HepG2 (cell line): ENCODE data around the gene RGS7. TPM values are rescaled to one million over a fixed set of nuclear protein-coding genes. Genes with fewer than 3 reads are reported as not detected.

ENCODE experiments used
- ATAC-seq: fragments of 200-7000 bp; cut with Tn5 transposase; 3 replicates; pipeline ENCODE4 v1.9.1; 2020; ENCODE audit warnings: mild to moderate bottlenecking, moderate library complexity
- BruUV-seq: library from RNA; stranded (reverse); fragments of 400-500 nt; replicated peaks from 2 replicates; lab custom pipeline; 2021; lab: Mats Ljungman, UMichigan
- CTCF ChIA-PET: fragments of 300-600 bp; formaldehyde crosslinking; extraction: SDS; loops from one replicate; lab custom pipeline; 2021; ENCODE audit warnings: low total read pairs, inconsistent platforms, low intra/inter-chr PET ratio; lab: Yijun Ruan, JAX
- POLR2A ChIA-PET: fragments of 350-600 bp; sonication (Branson Sonifier 250); formaldehyde crosslinking; loops from one replicate; lab custom pipeline; 2020; ENCODE audit warnings: antibody characterized with exemption, inconsistent platforms; lab: Yijun Ruan, JAX
- DNase-seq: peaks from one replicate; pipeline ENCODE4 v3.0.0-alpha.2; 2015; ENCODE audit warnings: low spot score
- FAIRE-seq: peaks from 3 replicates; lab custom pipeline; 2011; peaks lifted over from hg19 to GRCh38; lab: Jason Lieb, UNC
- H2AFZ ChIP-seq: one replicate; pipeline ENCODE4 v1.6.1; 2011; ENCODE audit warnings: low read length, inconsistent platforms
- H3K27ac ChIP-seq: fragments of 300-600 bp; 3 replicates; pipeline ENCODE4 v1.8.0; 2011; ENCODE audit warnings: mixed run types, mild to moderate bottlenecking, mixed read lengths, low read length, inconsistent platforms; ENCODE audit not compliant: insufficient read depth; ENCODE audit errors: extremely low read length
- H3K27me3 ChIP-seq, 2 experiments: fragments of 200-600 bp in 1 of 2; 2 replicates in 1 of 2; 3 replicates in 1 of 2; pipeline versions ENCODE4 v1.6.0 to v1.8.0; 2011; ENCODE audit warnings: low read length in 2 of 2, mild to moderate bottlenecking in 2 of 2, moderate library complexity in 2 of 2, inconsistent platforms in 1 of 2; ENCODE audit not compliant: insufficient read depth in 2 of 2, control insufficient read depth in 1 of 2
- H3K36me3 ChIP-seq, 2 experiments: fragments of 200-600 bp in 1 of 2; replicated peaks in 1 of 2; 2 replicates in 1 of 2; 3 replicates in 1 of 2; pipeline versions ENCODE4 v1.5.1 to v1.8.0; 2011; ENCODE audit warnings: low read length in 2 of 2, inconsistent platforms in 1 of 2; ENCODE audit not compliant: insufficient read depth in 2 of 2, control insufficient read depth in 1 of 2
- H3K4me1 ChIP-seq: 2 replicates; pipeline ENCODE4 v1.5.1; 2012; ENCODE audit warnings: low read length, inconsistent platforms; ENCODE audit not compliant: insufficient read depth
- H3K4me2 ChIP-seq: 2 replicates; pipeline ENCODE4 v1.6.0; 2011; ENCODE audit warnings: low read depth, low read length, inconsistent platforms
- H3K4me3 ChIP-seq, 3 experiments: fragments of 200-600 bp in 1 of 3; sonication (generic), shearing (Covaris generic) in 1 of 3; replicated peaks in 1 of 3; 2 replicates each; pipeline ENCODE4 v1.5.1; 2011 to 2016; ENCODE audit warnings: low read length in 3 of 3, inconsistent platforms in 2 of 3, low read depth in 2 of 3, mild to moderate bottlenecking in 2 of 3, control low read depth in 1 of 3, mixed read lengths in 1 of 3; ENCODE audit not compliant: insufficient read depth in 1 of 3
- H3K79me2 ChIP-seq: one replicate; pipeline ENCODE4 v1.6.1; 2011; ENCODE audit warnings: low read length, inconsistent platforms; ENCODE audit not compliant: insufficient read depth
- H3K9ac ChIP-seq: 2 replicates; pipeline ENCODE4 v1.6.0; 2011; ENCODE audit warnings: mild to moderate bottlenecking, low read depth, low read length, inconsistent platforms; ENCODE audit not compliant: insufficient read depth
- H3K9me3 ChIP-seq: 2 replicates; pipeline ENCODE4 v1.5.1; 2012; ENCODE audit warnings: mild to moderate bottlenecking, low read length
- H4K20me1 ChIP-seq: 2 replicates; pipeline ENCODE4 v1.6.0; 2011; ENCODE audit warnings: inconsistent platforms, mild to moderate bottlenecking, low read length, moderate library complexity; ENCODE audit not compliant: insufficient read depth
- AKAP8 ChIP-seq: sonication (generic); formaldehyde crosslinking; IDR thresholded peaks from 2 replicates; pipeline ENCODE4 v1.5.1; 2020; ENCODE audit warnings: mild to moderate bottlenecking, missing genetic modification reagents
- ATM ChIP-seq: fragments of 450-650 bp; IDR thresholded peaks from 2 replicates; pipeline ENCODE4 v1.7.1; 2017; ENCODE audit warnings: mild to moderate bottlenecking, borderline replicate concordance
- HNRNPUL1 ChIP-seq: fragments of 200-400 bp; formaldehyde crosslinking; IDR thresholded peaks from 2 replicates; pipeline ENCODE4 v1.6.1; 2017; ENCODE audit warnings: low read depth, mild to moderate bottlenecking, low read length, moderate library complexity
- KLF12 ChIP-seq: sonication (generic); formaldehyde crosslinking; IDR thresholded peaks from 2 replicates; pipeline ENCODE4 v1.4.0; 2020; ENCODE audit warnings: missing genetic modification reagents, borderline replicate concordance
- STAG1 ChIP-seq: sonication (generic); formaldehyde crosslinking; IDR thresholded peaks from 2 replicates; pipeline ENCODE4 v1.4.0; 2020; ENCODE audit warnings: missing genetic modification reagents
- ZMYM3 ChIP-seq: sonication (generic); formaldehyde crosslinking; IDR thresholded peaks from 2 replicates; pipeline ENCODE4 v1.5.1; 2020; ENCODE audit warnings: mild to moderate bottlenecking, missing genetic modification reagents
- ZSCAN21 ChIP-seq: sonication (generic); formaldehyde crosslinking; IDR thresholded peaks from 2 replicates; pipeline ENCODE4 v1.8.0; 2022; ENCODE audit warnings: mild to moderate bottlenecking, missing genetic modification reagents, moderate library complexity, borderline replicate concordance
- WGBS: methylation state at CpG from one replicate; pipeline ENCODE4 v1.1.6; 2017; ENCODE audit warnings: low lambda C conversion rate; 5-methylcytosine and 5-hydroxymethylcytosine counted together
- in situ Hi-C: cut with HindIII; loops from 2 replicates; pipeline ENCODE4 v1.10.0; 2017; ENCODE audit warnings: low pct_unique_long_range_greater_than_20kb; ENCODE audit not compliant: extremely low pct_ligation_motif_present
- intact Hi-C: fragments of 100-400 bp; cut with micrococcal nuclease; formaldehyde crosslinking; loops from one replicate; pipeline ENCODE4 v1.10.0; 2022; ENCODE audit not compliant: unreplicated experiment
- polyA plus RNA-seq, 8 experiments: library from polyadenylated mRNA; depleted of rRNA in 3 of 8; stranded (reverse) in 7 of 8; unstranded in 1 of 8; fragments of >200 nt; fragmentation: Illumina TruSeq in 4 of 8; extraction: Trizol in 4 of 8; gene quantifications; 2 replicates each; pipeline versions ENCODE4 v1.2.1 to v1.2.3, GENCODE V29; 2011 to 2016; ENCODE audit warnings: low read depth in 4 of 8, missing spikeins in 1 of 8, mixed read lengths in 1 of 8; ENCODE audit not compliant: insufficient read depth in 1 of 8
- total RNA-seq, 5 experiments: library from RNA; depleted of rRNA; stranded (reverse); fragments of >200 nt; fragmentation: Illumina TruSeq; extraction: Trizol; gene quantifications; 2 replicates each; pipeline ENCODE4 v1.2.3, GENCODE V29; 2016; ENCODE audit warnings: low read depth in 1 of 5
- TF ChIP-seq, protein P1 (sequence below): sonication (generic); formaldehyde crosslinking; IDR thresholded peaks from 2 replicates; pipeline ENCODE4 v1.4.0; 2020; ENCODE audit warnings: missing genetic modification reagents, low read depth, mild to moderate bottlenecking, borderline replicate concordance
- TF ChIP-seq, protein P2 (sequence below): sonication (generic); formaldehyde crosslinking; IDR thresholded peaks from 2 replicates; pipeline ENCODE4 v1.8.1; 2023; ENCODE audit warnings: missing genetic modification reagents, mild to moderate bottlenecking, borderline replicate concordance

RGS7 gene
- total and polyA plus RNA-seq, 2 of the 13 experiments (the other 11 are each of a cell fraction or from before 2014, with no cell fraction given): not detected

DNA sequence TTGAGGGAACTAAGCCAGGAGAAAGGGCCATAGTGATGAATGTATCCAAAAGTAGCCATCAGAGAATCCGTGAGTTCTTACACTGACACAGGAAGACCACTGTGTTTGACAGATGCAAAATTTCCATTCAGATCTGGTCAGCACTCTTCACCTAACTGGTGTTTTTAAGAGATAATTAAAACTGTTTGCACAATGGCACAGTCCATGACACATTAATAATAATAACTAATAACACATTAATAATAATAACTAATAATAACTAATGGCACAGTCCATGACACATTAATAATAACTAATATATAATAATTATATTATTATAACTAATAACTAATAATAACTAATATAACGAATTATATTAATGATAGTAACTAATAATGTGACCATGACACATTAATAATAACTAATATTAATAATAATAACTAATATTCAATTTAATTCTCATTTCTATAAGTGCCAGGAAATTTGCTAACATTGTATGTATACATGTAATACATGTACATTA lies 195.8 kb downstream of the RGS7 start:
- in situ Hi-C loops: no loop called here
- Histone ChIP-seq H3K4me3 (no peak overlapping the region), H4K20me1 (no peaks in the 10 kb centered on the region), H3K9ac (no peak overlapping the region), H3K79me2 (no peaks in the 10 kb centered on the region), H3K4me2 (no peak overlapping the region), H3K27ac (no peak overlapping the region), H3K4me1 (no peaks in the 10 kb centered on the region), H3K36me3 (no peaks in the 10 kb centered on the region), H2AFZ (no peak overlapping the region), H3K27me3 (no peaks in the 10 kb centered on the region), H3K9me3 (no peaks in the 10 kb centered on the region)
- ChIA-PET POLR2A (no interaction called here), CTCF (no interaction called here)
- ATAC-seq (no peak), FAIRE-seq (no peak), DNase-seq (no peak)
- intact Hi-C loops: no loop called here
- 34% methylated on average over 2 of the region's 2 CpGs for WGBS
- no TSS peak for BruUV-seq
- TF ChIP-seq, protein P1, sequence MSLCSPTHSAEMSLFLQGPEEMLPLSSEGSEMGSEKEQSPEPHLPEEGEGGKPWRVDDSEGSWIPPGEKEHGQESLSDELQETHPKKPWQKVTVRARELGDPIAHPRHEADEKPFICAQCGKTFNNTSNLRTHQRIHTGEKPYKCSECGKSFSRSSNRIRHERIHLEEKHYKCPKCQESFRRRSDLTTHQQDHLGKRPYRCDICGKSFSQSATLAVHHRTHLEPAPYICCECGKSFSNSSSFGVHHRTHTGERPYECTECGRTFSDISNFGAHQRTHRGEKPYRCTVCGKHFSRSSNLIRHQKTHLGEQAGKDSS: no peak
- TF ChIP-seq KLF12 (CRISPR knock-in tag) (no peak), AKAP8 (CRISPR knock-in tag) (no peak), HNRNPUL1 (no peak), ZSCAN21 (CRISPR knock-in tag) (no peak)
- TF ChIP-seq, protein P2, sequence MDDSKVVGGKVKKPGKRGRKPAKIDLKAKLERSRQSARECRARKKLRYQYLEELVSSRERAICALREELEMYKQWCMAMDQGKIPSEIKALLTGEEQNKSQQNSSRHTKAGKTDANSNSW (CRISPR knock-in tag): no peak

DNA sequence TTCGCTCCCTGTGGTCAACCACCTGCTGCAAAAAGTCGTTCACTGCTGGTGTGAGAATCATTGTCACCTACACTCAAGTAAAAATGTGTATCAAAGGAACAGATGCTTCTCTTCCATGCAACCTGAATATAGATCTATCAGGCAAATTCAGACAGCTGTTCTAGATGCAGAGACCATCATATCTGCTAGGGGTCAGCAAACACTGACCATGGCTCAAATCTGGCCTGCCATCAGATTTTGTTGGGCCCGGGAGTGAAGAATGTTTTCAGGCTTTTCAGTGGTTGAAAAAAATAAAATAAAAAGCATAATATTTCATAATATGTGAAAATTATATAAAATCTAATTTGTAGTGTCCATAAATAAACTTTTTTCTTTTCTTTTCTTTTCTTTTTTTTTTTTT lies 199.6 kb downstream of the RGS7 start:
- 15% methylated on average over 3 of the region's 3 CpGs for WGBS
- ChIA-PET POLR2A (no interaction called here), CTCF (no interaction called here)
- no peak overlapping the region for H3K4me2 ChIP-seq
- H4K20me1 ChIP-seq: no peaks in the 10 kb centered on the region
- no peaks in the 10 kb centered on the region for H3K36me3 ChIP-seq
- TF ChIP-seq ATM (no peak), STAG1 (CRISPR knock-in tag) (peak; percentile 45; the same call in 1 of the 2 replicates), ZMYM3 (CRISPR knock-in tag) (no peak)
- peak; percentile 40; the same call in 1 of the 3 replicates for ATAC-seq
- H3K4me3 ChIP-seq: no peak overlapping the region
- H3K9ac ChIP-seq: no peak overlapping the region
- H3K9me3 ChIP-seq: peaks cover 4% of the 10 kb centered on the region
- no peak for FAIRE-seq
- DNase-seq: no peak
- in situ Hi-C loops: no loop called here
- no peak overlapping the region for H2AFZ ChIP-seq
- no peak overlapping the region for H3K27ac ChIP-seq
- intact Hi-C loops: loop anchor here (1.0 kb wide), 1 partner anchor 112 kb away; no protein-coding TSS in a partner anchor
- BruUV-seq: no TSS peak
- H3K27me3 ChIP-seq: no peaks in the 10 kb centered on the region
- no peaks in the 10 kb centered on the region for H3K4me1 ChIP-seq
- no peaks in the 10 kb centered on the region for H3K79me2 ChIP-seq
